GM12878 (cell line): Measurements from ENCODE around the gene MAVS. TPM values are rescaled to one million over a fixed set of nuclear protein-coding genes. Genes with fewer than 3 reads are reported as not detected.

Experiments used
- ATAC-seq: fragments of 200-7000 bp; cut with Tn5 transposase; 3 replicates; pipeline ENCODE4 v1.9.1; 2020; ENCODE audit warnings: mild to moderate bottlenecking, moderate library complexity
- BruUV-seq: library from RNA; stranded (reverse); fragments of 400-500 nt; replicated peaks from 2 replicates; lab custom pipeline; 2021; lab: Mats Ljungman, UMichigan
- CTCF ChIA-PET: fragments of 300-600 bp; sonication (Branson Sonifier 250); formaldehyde crosslinking; extraction: SDS; loops from one replicate; lab custom pipeline; 2021; ENCODE audit warnings: inconsistent platforms; lab: Yijun Ruan, JAX
- POLR2A ChIA-PET: fragments of 350-600 bp; formaldehyde crosslinking; extraction: SDS; loops from one replicate; lab custom pipeline; 2021; ENCODE audit warnings: inconsistent platforms; lab: Charles Lee
- RAD21 ChIA-PET: fragments of 300-600 bp; sonication (Branson Sonifier 250); formaldehyde crosslinking; loops from one replicate; lab custom pipeline; 2023; ENCODE audit warnings: antibody characterized with exemption; ENCODE audit not compliant: unreplicated experiment; lab: Charles Lee
- SMC1A ChIA-PET: fragments of 300-600 bp; sonication (Branson Sonifier 250); formaldehyde crosslinking; loops from one replicate; lab custom pipeline; 2023; ENCODE audit not compliant: unreplicated experiment, uncharacterized antibody; lab: Charles Lee
- DNase-seq: peaks from one replicate; pipeline ENCODE4 v3.0.0-alpha.2; 2011; ENCODE audit warnings: low read depth, low spot score
- FAIRE-seq: peaks from 3 replicates; lab custom pipeline; 2011; peaks lifted over from hg19 to GRCh38; lab: Jason Lieb, UNC
- H2AFZ ChIP-seq: 2 replicates; pipeline ENCODE4 v1.6.0; 2011; ENCODE audit warnings: low read depth, low read length, control low read depth; ENCODE audit not compliant: control insufficient read depth
- H3K27ac ChIP-seq: 2 replicates; pipeline ENCODE4 v1.5.1; 2011; ENCODE audit warnings: control low read depth; ENCODE audit not compliant: control insufficient read depth, insufficient read depth
- H3K27me3 ChIP-seq, 2 experiments: replicated peaks in 1 of 2; 2 replicates each; pipeline versions ENCODE4 v1.6.0 to v1.6.1; 2011; ENCODE audit warnings: low read length in 1 of 2; ENCODE audit not compliant: control insufficient read depth in 2 of 2, insufficient read depth in 2 of 2
- H3K36me3 ChIP-seq, 2 experiments: 2 replicates each; pipeline ENCODE4 v1.5.1; 2011; ENCODE audit warnings: low read length in 1 of 2; ENCODE audit not compliant: control insufficient read depth in 2 of 2, insufficient read depth in 2 of 2
- H3K4me1 ChIP-seq: 2 replicates; pipeline ENCODE4 v1.6.1; 2011; ENCODE audit warnings: mild to moderate bottlenecking, low read length, moderate library complexity, mixed read lengths; ENCODE audit not compliant: control insufficient read depth, insufficient read depth
- H3K4me2 ChIP-seq: 2 replicates; pipeline ENCODE4 v1.6.0; 2011; ENCODE audit warnings: control low read depth; ENCODE audit not compliant: control insufficient read depth, insufficient read depth
- H3K4me3 ChIP-seq: fragments of 200-600 bp; sonication (generic); 2 replicates; pipeline ENCODE4 v1.5.1; 2016
- H3K79me2 ChIP-seq: 2 replicates; pipeline ENCODE4 v1.6.0; 2011; ENCODE audit warnings: low read length; ENCODE audit not compliant: control insufficient read depth, insufficient read depth
- H3K9ac ChIP-seq: 2 replicates; pipeline ENCODE4 v1.8.0; 2011; ENCODE audit warnings: low read length, control low read depth, mixed read lengths; ENCODE audit not compliant: control insufficient read depth, insufficient read depth
- H3K9me3 ChIP-seq: replicated peaks from 3 replicates; pipeline ENCODE4 v1.5.1; 2011; ENCODE audit warnings: mild to moderate bottlenecking, low read length; ENCODE audit not compliant: control insufficient read depth, insufficient read depth
- H4K20me1 ChIP-seq: 2 replicates; pipeline ENCODE4 v1.6.0; 2011; ENCODE audit not compliant: control insufficient read depth, insufficient read depth
- CTCF ChIP-seq, 3 experiments: IDR thresholded peaks in 2 of 3; conservative IDR thresholded peaks in 1 of 3; 2 replicates each; pipeline ENCODE4 v1.5.1; 2011; ENCODE audit warnings: low read depth in 3 of 3, low read length in 3 of 3, mild to moderate bottlenecking in 3 of 3, control low read depth in 2 of 3, moderate library complexity in 2 of 3, inconsistent platforms in 1 of 3, mixed read lengths in 1 of 3; ENCODE audit not compliant: control insufficient read depth in 2 of 3, insufficient read depth in 1 of 3; ENCODE audit errors: extremely low read depth in 1 of 3
- MLLT1 ChIP-seq: fragments of 450-650 bp; IDR thresholded peaks from 2 replicates; pipeline ENCODE4 v1.6.1; 2016; ENCODE audit warnings: mild to moderate bottlenecking
- POLR2AphosphoS5 ChIP-seq: IDR thresholded peaks from 2 replicates; pipeline ENCODE4 v1.6.1; 2011; ENCODE audit warnings: mild to moderate bottlenecking, low read length, inconsistent platforms
- SMAD1 ChIP-seq: fragments of 450-650 bp; IDR thresholded peaks from 2 replicates; pipeline ENCODE4 v1.6.1; 2018; ENCODE audit warnings: mild to moderate bottlenecking, low read depth; ENCODE audit not compliant: partially characterized antibody
- SMAD5 ChIP-seq: IDR thresholded peaks from 2 replicates; pipeline ENCODE4 v1.6.1; 2016; ENCODE audit warnings: antibody characterized with exemption, low read depth
- USF1 ChIP-seq: IDR thresholded peaks from 2 replicates; pipeline ENCODE4 v1.6.1; 2011; ENCODE audit warnings: borderline replicate concordance, low read depth, mild to moderate bottlenecking, moderate library complexity, mixed read lengths, low read length; ENCODE audit not compliant: insufficient read depth; ENCODE audit errors: extremely low read length
- YBX1 ChIP-seq: fragments of 450-650 bp; IDR thresholded peaks from 2 replicates; pipeline ENCODE4 v1.6.1; 2016; ENCODE audit warnings: antibody characterized with exemption
- ZNF217 ChIP-seq: fragments of 450-650 bp; IDR thresholded peaks from 2 replicates; pipeline ENCODE4 v1.6.1; 2017; ENCODE audit warnings: antibody characterized with exemption, mild to moderate bottlenecking
- WGBS: methylation state at CpG from one replicate; pipeline ENCODE4 v1.1.6; 2016; ENCODE audit warnings: low lambda C conversion rate; ENCODE audit not compliant: insufficient replicate concordance, insufficient coverage; ENCODE audit errors: missing lambda C conversion rate; 5-methylcytosine and 5-hydroxymethylcytosine counted together
- in situ Hi-C: fragments of 300-500 bp; cut with MboI; formaldehyde crosslinking; loops from 9 replicates; pipeline ENCODE4 v1.14.3; 2018; ENCODE audit warnings: mixed read lengths
- intact Hi-C: fragments of 100-400 bp; cut with micrococcal nuclease; formaldehyde crosslinking; loops from one replicate; pipeline ENCODE4 v1.14.2; 2022; ENCODE audit not compliant: unreplicated experiment
- polyA plus RNA-seq, 11 experiments: library from polyadenylated mRNA; depleted of rRNA in 4 of 11; unstranded in 6 of 11; stranded (reverse) in 5 of 11; fragments of >200 nt; fragmentation: Nextera tagmentation in 4 of 11; fragmentation: Illumina TruSeq in 1 of 11; extraction: Ambion mirVana in 4 of 11; extraction: Trizol in 1 of 11; gene quantifications; 1 replicate in 1 of 11; 2 replicates in 10 of 11; pipeline versions ENCODE4 v1.2.1 to v1.2.3, GENCODE V29; 2011 to 2016; ENCODE audit warnings: inconsistent platforms in 2 of 11, missing spikeins in 2 of 11, low read depth in 1 of 11
- total RNA-seq, 4 experiments: library from RNA; depleted of rRNA in 3 of 4; stranded (reverse); fragments of >200 nt in 3 of 4; fragmentation: Illumina TruSeq in 1 of 4; extraction: Trizol in 1 of 4; gene quantifications; 2 replicates each; pipeline versions ENCODE4 v1.2.1 to v1.2.3, GENCODE V29; 2013 to 2021

MAVS gene
- total and polyA plus RNA-seq, 10 of the 15 experiments (the other 5 are each of a cell fraction or from before 2014, with no cell fraction given), result 1.6 to 25.2 (median 12.6) TPM

GRCh38 chr20:3901706-3902440, 55.2 kb downstream of the MAVS start:
- Histone ChIP-seq H3K9ac (no peak overlapping the region), H3K9me3 (no peaks in the 10 kb centered on the region), H3K27me3 (no peaks in the 10 kb centered on the region), H3K36me3 (peaks cover under 1 to 5% of the 10 kb centered on the region in 2 experiments; a peak in 2 of 4 replicates), H3K4me3 (no peak overlapping the region), H3K27ac (no peak overlapping the region), H4K20me1 (peaks cover 8% of the 10 kb centered on the region), H3K4me2 (no peak overlapping the region), H2AFZ (no peak overlapping the region), H3K4me1 (peaks cover 35% of the 10 kb centered on the region), H3K79me2 (peaks cover 91% of the 10 kb centered on the region)
- TF ChIP-seq POLR2AphosphoS5 (no peak), MLLT1 (0 out of 2 replicates have a peak, but pooled peaks have one; percentile 31), YBX1 (no peak), CTCF (IDR thresholded peaks at IDR 0.05 in 2 of 3, conservative IDR thresholded peaks at IDR 0.05 in 1 of 3; ENCODE audit: control insufficient read depth in 2 of 3, extremely low read depth in 1 of 3, insufficient read depth in 1 of 3, low read depth in 3 of 3, low read length in 3 of 3) (no peak), ZNF217 (no peak), USF1 (no peak), SMAD1 (no peak), SMAD5 (no peak)
- DNase-seq, result no peak
- in situ Hi-C loops, result no loop called here
- RAD21 ChIA-PET, result interaction anchor here (0.7 to 2.9 kb wide), 2 partner anchors 10 to 75 kb away, joined by 3 to 14 read pairs; no protein-coding TSS in a partner anchor
- POLR2A ChIA-PET, result interaction anchor here (0.9 to 3.8 kb wide), 3 partner anchors 9 to 91 kb away, joined by 3 to 24 read pairs (median 4); partner anchors contain the start of gene AP5S1
- no TSS peak for BruUV-seq
- intact Hi-C loops, result no loop called here
- SMC1A ChIA-PET, result interaction anchor here (0.8 to 1.4 kb wide), 6 partner anchors 9 to 124 kb away, joined by 3 to 5 read pairs (median 4); no protein-coding TSS in a partner anchor
- 76% methylated on average over 8 of the region's 9 CpGs for WGBS
- CTCF ChIA-PET, result interaction anchor here (1.7 kb wide), 1 partner anchor 11 kb away, joined by 11 read pairs; no protein-coding TSS in a partner anchor
- no peak for FAIRE-seq
- no peak for ATAC-seq
